GM23248 (cell line): ENCODE results near the gene CAAP1. TPM values are rescaled to one million over a fixed set of nuclear protein-coding genes. Genes with fewer than 3 reads are reported as not detected.
"Not testable (repeated sequence)": the region's sequence is repeated elsewhere in the genome, so short reads cannot be mapped to it uniquely, and the experiment has no call there.

Experiments used
- DNase-seq: peaks from one replicate; pipeline ENCODE4 v3.0.0-alpha.2; 2015
- H2AFZ ChIP-seq: fragments of 200-600 bp; sonication (generic); 2 replicates; pipeline ENCODE4 v1.6.1; 2016; ENCODE audit warnings: antibody characterized with exemption
- H3F3A ChIP-seq: fragments of 200-600 bp; sonication (generic); 2 replicates; pipeline ENCODE4 v1.6.1; 2016; ENCODE audit warnings: mild to moderate bottlenecking, antibody characterized with exemption, mixed run types; ENCODE audit not compliant: insufficient read depth
- H3K27ac ChIP-seq: fragments of 200-600 bp; sonication (generic); 2 replicates; pipeline ENCODE4 v1.5.1; 2016; ENCODE audit warnings: mild to moderate bottlenecking
- H3K27me3 ChIP-seq: fragments of 200-600 bp; sonication (generic); replicated peaks from 2 replicates; pipeline ENCODE4 v1.6.1; 2016; ENCODE audit warnings: mild to moderate bottlenecking; ENCODE audit not compliant: insufficient read depth
- H3K36me3 ChIP-seq: fragments of 200-600 bp; sonication (generic); 2 replicates; pipeline ENCODE4 v1.6.1; 2016; ENCODE audit warnings: low read depth, mild to moderate bottlenecking
- H3K4me1 ChIP-seq: fragments of 200-600 bp; sonication (generic); 2 replicates; pipeline ENCODE4 v1.6.1; 2016; ENCODE audit warnings: mild to moderate bottlenecking; ENCODE audit not compliant: insufficient read depth
- H3K4me2 ChIP-seq: fragments of 200-600 bp; sonication (generic); one replicate; pipeline ENCODE4 v1.6.1; 2016; ENCODE audit warnings: mild to moderate bottlenecking; ENCODE audit not compliant: unreplicated experiment
- H3K4me3 ChIP-seq: fragments of 200-600 bp; sonication (generic); 2 replicates; pipeline ENCODE4 v1.5.1; 2016; ENCODE audit warnings: mild to moderate bottlenecking
- H3K79me2 ChIP-seq: fragments of 200-600 bp; sonication (generic); 2 replicates; pipeline ENCODE4 v1.6.1; 2016; ENCODE audit warnings: mild to moderate bottlenecking; ENCODE audit not compliant: insufficient read depth
- H3K9ac ChIP-seq: fragments of 200-600 bp; sonication (generic); 2 replicates; pipeline ENCODE4 v1.6.1; 2016; ENCODE audit warnings: mild to moderate bottlenecking
- H3K9me2 ChIP-seq: fragments of 200-600 bp; sonication (generic); 2 replicates; pipeline ENCODE4 v1.6.1; 2016; ENCODE audit warnings: mixed run types, mild to moderate bottlenecking, moderate library complexity; ENCODE audit not compliant: insufficient read depth
- H3K9me3 ChIP-seq: fragments of 200-600 bp; sonication (generic); one replicate; pipeline ENCODE4 v1.6.1; 2017; ENCODE audit warnings: low read depth
- H4K20me1 ChIP-seq: fragments of 200-600 bp; sonication (generic); 2 replicates; pipeline ENCODE4 v1.6.0; 2016; ENCODE audit not compliant: insufficient read depth
- EZH2 ChIP-seq: fragments of 200-600 bp; sonication (generic); IDR thresholded peaks from 2 replicates; pipeline ENCODE4 v1.6.1; 2018; ENCODE audit warnings: antibody characterized with exemption, mild to moderate bottlenecking; ENCODE audit not compliant: insufficient read depth, poor library complexity, severe bottlenecking
- EZH2phosphoT487 ChIP-seq: fragments of 200-600 bp; sonication (generic); IDR thresholded peaks from 2 replicates; pipeline ENCODE4 v1.6.1; 2018; ENCODE audit warnings: antibody characterized with exemption, moderate library complexity, mild to moderate bottlenecking, low read depth; ENCODE audit not compliant: insufficient read depth
- WGBS, 2 experiments: methylation state at CpG; one replicate each; pipeline ENCODE4 v1.1.6; 2015 to 2017; ENCODE audit warnings: low lambda C conversion rate in 2 of 2, low coverage in 1 of 2; ENCODE audit errors: missing lambda C conversion rate in 2 of 2; 5-methylcytosine and 5-hydroxymethylcytosine counted together
- in situ Hi-C: fragments of 300-500 bp; cut with MboI; formaldehyde crosslinking; loops from 2 replicates; pipeline ENCODE4 v1.15.0; 2020
- polyA plus RNA-seq: library from polyadenylated mRNA; unstranded; fragments of >200 nt; fragmentation: Nextera tagmentation; extraction: Ambion mirVana; gene quantifications from 2 replicates; pipeline ENCODE4 v1.2.1, GENCODE V29; 2016
- total RNA-seq: library from RNA; depleted of rRNA; stranded (reverse); fragments of >200 nt; shearing (Covaris generic); gene quantifications from 2 replicates; pipeline ENCODE4 v1.2.3, GENCODE V29; 2014

The CAAP1 gene
- total and polyA plus RNA-seq, 2 experiments from 2014 or later: 17.2 TPM

GRCh38 chr9:26888271-26888670, 4.3 kb downstream of the CAAP1 start:
- Histone ChIP-seq H3F3A (peaks cover 14% of the 10 kb centered on the region), H2AFZ (no peak overlapping the region), H3K36me3 (peaks cover 10% of the 10 kb centered on the region; the same call in 1 of the 2 replicates), H3K4me2 (no peak overlapping the region), H3K27me3 (no peaks in the 10 kb centered on the region), H4K20me1 (no peaks in the 10 kb centered on the region; the same call in 1 of the 2 replicates), H3K4me3 (no peak overlapping the region), H3K27ac (no peak overlapping the region), H3K9me3 (no peaks in the 10 kb centered on the region), H3K9me2 (no peaks in the 10 kb centered on the region), H3K79me2 (peaks cover 74% of the 10 kb centered on the region), H3K4me1 (peaks cover 11% of the 10 kb centered on the region; the same call in 1 of the 2 replicates), H3K9ac (no peak overlapping the region)
- WGBS, 2 experiments: 95% methylated on average over 1 of the region's 1 CpG
- TF ChIP-seq EZH2 (no peak), EZH2phosphoT487 (no peak)
- DNase-seq: no peak
- in situ Hi-C loops: no loop called here

- WGBS, 2 experiments: 93 to 95% methylated on average over 3 of the region's 3 CpGs
Observed at GRCh38 chr9:26882154-26882553, 10.4 kb downstream of the CAAP1 start.

GRCh38 chr9:26880262-26880661, 12.3 kb downstream of the CAAP1 start:
- TF ChIP-seq EZH2phosphoT487: no peak
- TF ChIP-seq EZH2: no peak
- Histone ChIP-seq H3K27ac (no peak overlapping the region), H3K4me2 (no peak overlapping the region), H3K4me3 (no peak overlapping the region), H3K9me3 (no peaks in the 10 kb centered on the region), H3K9me2 (no peaks in the 10 kb centered on the region), H2AFZ (no peak overlapping the region), H3K36me3 (peaks cover 13% of the 10 kb centered on the region; the same call in 1 of the 2 replicates), H4K20me1 (no peaks in the 10 kb centered on the region), H3F3A (no peaks in the 10 kb centered on the region), H3K27me3 (no peaks in the 10 kb centered on the region), H3K9ac (no peak overlapping the region), H3K4me1 (no peaks in the 10 kb centered on the region), H3K79me2 (peaks cover 7% of the 10 kb centered on the region)
- in situ Hi-C loops: no loop called here
- DNase-seq: no peak
- 98 to 99% methylated on average over 4 of the region's 4 CpGs for WGBS, 2 experiments

More at GRCh38 chr9:26882154-26882553, 10.4 kb downstream of the CAAP1 start:
- H3K36me3 ChIP-seq: peaks cover 13% of the 10 kb centered on the region; the same call in 1 of the 2 replicates
- H3K4me2 ChIP-seq: no peak overlapping the region
- H3K27me3 ChIP-seq: no peaks in the 10 kb centered on the region
- H2AFZ ChIP-seq: no peak overlapping the region
- H3F3A ChIP-seq: no peaks in the 10 kb centered on the region
- no peaks in the 10 kb centered on the region for H4K20me1 ChIP-seq
- peaks cover 26% of the 10 kb centered on the region for H3K79me2 ChIP-seq
- no peak overlapping the region for H3K4me3 ChIP-seq
- no peaks in the 10 kb centered on the region for H3K9me3 ChIP-seq
- H3K27ac ChIP-seq: no peak overlapping the region
- no peak for TF ChIP-seq EZH2phosphoT487
- no peak for TF ChIP-seq EZH2
- in situ Hi-C loops: no loop called here
- no peaks in the 10 kb centered on the region for H3K9me2 ChIP-seq
- no peak for DNase-seq
- H3K4me1 ChIP-seq: no peaks in the 10 kb centered on the region
- no peak overlapping the region for H3K9ac ChIP-seq

- H3K27me3 ChIP-seq, H3K4me3 ChIP-seq, H3K9me2 ChIP-seq, in situ Hi-C loops, H3K79me2 ChIP-seq, H3K9me3 ChIP-seq, H3K4me1 ChIP-seq, H3F3A ChIP-seq, H3K36me3 ChIP-seq, DNase-seq, H3K27ac ChIP-seq, H4K20me1 ChIP-seq, H2AFZ ChIP-seq, H3K4me2 ChIP-seq, H3K9ac ChIP-seq: not testable (repeated sequence)
- WGBS, 2 experiments: 92 to 96% methylated on average over 3 of the region's 3 CpGs
Observed at GRCh38 chr9:26875155-26875554, 17.4 kb downstream of the CAAP1 start.

DNA sequence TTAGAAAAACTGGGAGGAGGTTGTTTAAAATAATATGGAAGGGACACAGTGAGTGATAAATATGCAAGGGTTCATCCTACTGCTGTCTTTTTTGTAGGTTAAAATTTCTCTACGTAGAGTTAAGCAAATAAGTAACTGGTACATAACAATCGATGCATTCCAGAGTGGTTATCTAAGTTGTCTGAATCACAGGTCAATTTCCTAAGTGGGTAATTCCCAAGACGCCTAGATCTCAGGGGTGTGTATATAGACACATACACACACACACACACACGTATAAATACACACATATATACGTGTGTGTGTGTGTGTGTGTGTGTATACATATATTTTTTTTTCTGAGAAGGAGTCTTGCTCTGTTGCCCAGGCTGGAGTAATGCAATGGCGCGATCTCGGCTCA, 22.3 kb downstream of the CAAP1 start:
- 85 to 86% methylated on average over 8 of the region's 8 CpGs for WGBS, 2 experiments

More for the DNA sequence above, 22.3 kb downstream of the CAAP1 start:
- Histone ChIP-seq H3K4me1 (no peaks in the 10 kb centered on the region), H3K27ac (no peak overlapping the region), H3K79me2 (no peaks in the 10 kb centered on the region), H3K4me2 (no peak overlapping the region), H3F3A (no peaks in the 10 kb centered on the region), H3K9me2 (no peaks in the 10 kb centered on the region), H3K9me3 (no peaks in the 10 kb centered on the region), H3K4me3 (no peak overlapping the region), H4K20me1 (no peaks in the 10 kb centered on the region), H3K9ac (no peak overlapping the region), H2AFZ (no peak overlapping the region), H3K36me3 (peaks cover 4% of the 10 kb centered on the region; the same call in 1 of the 2 replicates), H3K27me3 (no peaks in the 10 kb centered on the region)
- peak; percentile 2 for DNase-seq
- in situ Hi-C loops: no loop called here
- no peak for TF ChIP-seq EZH2
- TF ChIP-seq EZH2phosphoT487: no peak
